ENCODE data around the gene MCOLN2. TPM values are rescaled to one million over a fixed set of nuclear protein-coding genes. Genes with fewer than 3 reads are reported as not detected.

The MCOLN2 gene
- total RNA-seq, 2 experiments from 2014 or later = 104 to 188 TPM

GRCh38 chr1:84929581-84929980, 67.3 kb downstream of the MCOLN2 start:
- CTCF ChIA-PET (ENCODE audit: unreplicated experiment) = no interaction called here

DNA sequence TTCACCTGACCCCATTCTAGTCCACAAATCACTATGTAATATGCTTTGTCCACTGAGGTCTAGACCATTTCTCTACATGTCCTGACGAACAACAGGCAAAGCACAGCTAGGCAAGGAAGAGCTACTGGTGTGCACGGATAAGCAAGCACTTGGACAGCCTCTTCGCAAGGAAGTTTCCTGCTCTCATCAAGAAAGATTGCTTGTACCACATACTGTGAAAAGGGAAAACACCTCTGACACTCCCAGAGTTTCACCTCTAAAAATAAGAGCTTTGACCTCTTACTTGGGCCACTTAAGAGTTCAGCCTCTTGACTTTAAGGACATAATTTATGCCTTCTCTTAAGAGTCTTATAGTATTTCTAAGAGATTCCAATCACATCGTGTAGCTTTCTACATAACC, 67.9 kb downstream of the MCOLN2 start:
- ChIA-PET POLR2A (interaction anchor here (0.7 to 1.2 kb wide), 4 partner anchors 8 to 334 kb away, joined by 3 to 4 read pairs (median 4); no protein-coding TSS in a partner anchor), CTCF (ENCODE audit: unreplicated experiment) (no interaction called here)
- H4K20me1 ChIP-seq (ENCODE audit: insufficient read depth, low read length) = no peaks in the 10 kb centered on the region
- BruUV-seq (replicated peaks) = no TSS peak
- no peak overlapping the region for H3K27ac ChIP-seq (ENCODE audit: low read depth, low read length, poor library complexity, severe bottlenecking)
- intact Hi-C loops (cut with micrococcal nuclease; ENCODE audit: unreplicated experiment) = no loop called here
- H2AFZ ChIP-seq (ENCODE audit: low read length) = no peak overlapping the region
- no peaks in the 10 kb centered on the region for H3K79me2 ChIP-seq (ENCODE audit: insufficient read depth, low read depth, low read length)
- H3K36me3 ChIP-seq (ENCODE audit: insufficient read depth, low read length) = peaks cover 35% of the 10 kb centered on the region
- no peak for DNase-seq (ENCODE audit: low spot score)
- no peak overlapping the region for H3K4me3 ChIP-seq (ENCODE audit: low read depth, low read length, poor library complexity, severe bottlenecking)
- no peaks in the 10 kb centered on the region for H3K9me2 ChIP-seq (ENCODE audit: insufficient read depth, low read length)
- TF ChIP-seq, protein P1, sequence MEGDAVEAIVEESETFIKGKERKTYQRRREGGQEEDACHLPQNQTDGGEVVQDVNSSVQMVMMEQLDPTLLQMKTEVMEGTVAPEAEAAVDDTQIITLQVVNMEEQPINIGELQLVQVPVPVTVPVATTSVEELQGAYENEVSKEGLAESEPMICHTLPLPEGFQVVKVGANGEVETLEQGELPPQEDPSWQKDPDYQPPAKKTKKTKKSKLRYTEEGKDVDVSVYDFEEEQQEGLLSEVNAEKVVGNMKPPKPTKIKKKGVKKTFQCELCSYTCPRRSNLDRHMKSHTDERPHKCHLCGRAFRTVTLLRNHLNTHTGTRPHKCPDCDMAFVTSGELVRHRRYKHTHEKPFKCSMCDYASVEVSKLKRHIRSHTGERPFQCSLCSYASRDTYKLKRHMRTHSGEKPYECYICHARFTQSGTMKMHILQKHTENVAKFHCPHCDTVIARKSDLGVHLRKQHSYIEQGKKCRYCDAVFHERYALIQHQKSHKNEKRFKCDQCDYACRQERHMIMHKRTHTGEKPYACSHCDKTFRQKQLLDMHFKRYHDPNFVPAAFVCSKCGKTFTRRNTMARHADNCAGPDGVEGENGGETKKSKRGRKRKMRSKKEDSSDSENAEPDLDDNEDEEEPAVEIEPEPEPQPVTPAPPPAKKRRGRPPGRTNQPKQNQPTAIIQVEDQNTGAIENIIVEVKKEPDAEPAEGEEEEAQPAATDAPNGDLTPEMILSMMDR (conservative IDR thresholded peaks at IDR 0.05; ENCODE audit: low read length) = no peak
- TF ChIP-seq EZH2phosphoT487 (IDR thresholded peaks at IDR 0.05; ENCODE audit: borderline replicate concordance, low read depth, low read length) = no peak
- no peaks in the 10 kb centered on the region for H3K4me1 ChIP-seq (ENCODE audit: insufficient read depth, low read length, poor library complexity, severe bottlenecking)
- no peaks in the 10 kb centered on the region for H3K9me3 ChIP-seq (ENCODE audit: low read length)
- H3K4me2 ChIP-seq (ENCODE audit: low read length) = no peak overlapping the region

More at GRCh38 chr1:84929581-84929980, 67.3 kb downstream of the MCOLN2 start:
- TF ChIP-seq, protein P1 (conservative IDR thresholded peaks at IDR 0.05; ENCODE audit: low read length) = no peak
- no peak for TF ChIP-seq EZH2phosphoT487 (IDR thresholded peaks at IDR 0.05; ENCODE audit: borderline replicate concordance, low read depth, low read length)
- Histone ChIP-seq H3K4me3 (ENCODE audit: low read depth, low read length, poor library complexity, severe bottlenecking) (no peak overlapping the region), H3K27ac (ENCODE audit: low read depth, low read length, poor library complexity, severe bottlenecking) (no peak overlapping the region), H2AFZ (ENCODE audit: low read length) (no peak overlapping the region), H3K4me2 (ENCODE audit: low read length) (no peak overlapping the region), H3K4me1 (ENCODE audit: insufficient read depth, low read length, poor library complexity, severe bottlenecking) (no peaks in the 10 kb centered on the region), H3K9me2 (ENCODE audit: insufficient read depth, low read length) (no peaks in the 10 kb centered on the region), H3K9me3 (ENCODE audit: low read length) (no peaks in the 10 kb centered on the region), H3K79me2 (ENCODE audit: insufficient read depth, low read depth, low read length) (no peaks in the 10 kb centered on the region), H3K36me3 (ENCODE audit: insufficient read depth, low read length) (peaks cover 41% of the 10 kb centered on the region), H4K20me1 (ENCODE audit: insufficient read depth, low read length) (no peaks in the 10 kb centered on the region)
- POLR2A ChIA-PET = interaction anchor here (0.7 to 1.2 kb wide), 3 partner anchors 9 to 84 kb away, joined by 4 read pairs; no protein-coding TSS in a partner anchor
- intact Hi-C loops (cut with micrococcal nuclease; ENCODE audit: unreplicated experiment) = no loop called here
- no TSS peak for BruUV-seq (replicated peaks)
- no peak for DNase-seq (ENCODE audit: low spot score)

DNA sequence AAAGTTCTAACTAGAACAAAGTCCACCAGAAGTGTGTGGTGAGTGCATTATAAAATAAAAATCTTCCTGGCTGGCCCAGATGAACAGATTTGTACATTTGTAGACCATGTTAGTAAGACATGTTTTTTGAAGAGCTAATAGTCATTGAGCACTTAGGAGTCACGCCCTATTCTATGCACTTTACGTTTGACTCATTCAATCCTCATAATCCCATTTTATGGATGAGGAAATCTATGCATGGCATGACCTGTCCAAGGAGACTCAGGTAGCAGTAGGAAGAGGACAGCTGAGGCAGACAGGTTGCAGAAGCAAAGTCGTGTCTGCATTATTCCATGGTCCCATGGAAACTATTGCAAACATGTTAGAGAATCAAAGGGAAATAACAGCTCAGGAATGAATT, 73.6 kb downstream of the MCOLN2 start:
- Histone ChIP-seq H4K20me1 (ENCODE audit: insufficient read depth, low read length) (no peaks in the 10 kb centered on the region), H3K9me2 (ENCODE audit: insufficient read depth, low read length) (no peaks in the 10 kb centered on the region), H3K79me2 (ENCODE audit: insufficient read depth, low read depth, low read length) (no peaks in the 10 kb centered on the region), H2AFZ (ENCODE audit: low read length) (no peak overlapping the region), H3K4me3 (ENCODE audit: low read depth, low read length, poor library complexity, severe bottlenecking) (no peak overlapping the region), H3K4me1 (ENCODE audit: insufficient read depth, low read length, poor library complexity, severe bottlenecking) (no peaks in the 10 kb centered on the region), H3K4me2 (ENCODE audit: low read length) (no peak overlapping the region), H3K9me3 (ENCODE audit: low read length) (no peaks in the 10 kb centered on the region), H3K36me3 (ENCODE audit: insufficient read depth, low read length) (no peaks in the 10 kb centered on the region), H3K27ac (ENCODE audit: low read depth, low read length, poor library complexity, severe bottlenecking) (no peak overlapping the region)
- DNase-seq (ENCODE audit: low spot score) = no peak
- intact Hi-C loops (cut with micrococcal nuclease; ENCODE audit: unreplicated experiment) = no loop called here
- ChIA-PET POLR2A (interaction anchor here (0.6 kb wide), 2 partner anchors 27 to 1154 kb away, joined by 3 read pairs; no protein-coding TSS in a partner anchor), CTCF (ENCODE audit: unreplicated experiment) (no interaction called here)
- BruUV-seq (replicated peaks) = no TSS peak
- no peak for TF ChIP-seq EZH2phosphoT487 (IDR thresholded peaks at IDR 0.05; ENCODE audit: borderline replicate concordance, low read depth, low read length)
- TF ChIP-seq, protein P1 (conservative IDR thresholded peaks at IDR 0.05; ENCODE audit: low read length) = no peak
